CD4-positive, alpha-beta T cell treated with Interleukin-4 for 4 hours (primary cell): ENCODE measurements around the gene BRICD5.

Experiments used
- DNase-seq: peaks from one replicate; pipeline ENCODE4 v3.0.0-alpha.2; 2020

BRICD5 gene

DNA sequence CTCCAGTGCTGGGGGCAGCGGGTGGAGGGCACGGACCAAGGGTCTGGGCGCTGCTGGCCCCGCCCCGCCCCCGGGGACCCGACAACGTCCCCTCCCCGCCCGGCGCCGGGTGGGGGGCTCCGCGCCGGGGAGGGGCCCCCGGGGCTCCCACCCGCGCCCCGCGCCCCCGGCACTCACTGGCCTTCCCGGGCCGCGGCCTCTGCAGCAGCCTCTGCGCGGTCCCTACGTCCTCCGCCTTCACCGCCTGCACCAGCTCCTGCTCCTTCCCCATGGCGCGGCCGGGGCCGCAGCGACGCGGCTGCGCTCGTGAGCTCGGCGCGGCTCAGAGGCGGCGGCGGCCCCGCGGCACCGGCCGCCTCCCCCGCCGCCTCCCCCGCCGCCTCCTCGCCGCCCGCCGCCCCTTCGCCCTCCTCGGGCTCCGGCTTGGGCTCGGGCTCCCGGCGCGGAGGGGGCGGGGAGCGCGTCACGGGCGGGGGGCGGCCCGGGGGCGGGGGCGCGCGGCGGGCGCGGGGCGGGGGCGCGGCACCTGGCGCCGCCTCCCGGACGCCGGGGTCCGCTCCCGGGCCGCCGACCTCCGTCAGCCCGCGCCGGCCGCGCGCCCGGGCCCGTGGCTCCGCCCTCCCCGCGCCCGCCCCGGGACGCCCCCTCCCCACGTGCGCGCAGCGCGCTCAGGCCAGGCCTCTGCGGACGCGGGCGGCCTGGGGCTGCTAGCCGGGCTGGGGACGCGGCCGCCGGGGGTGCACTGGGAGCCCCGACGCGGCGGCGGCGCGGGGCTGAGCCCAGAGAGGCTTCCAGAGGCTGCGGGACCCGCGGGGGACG is 14.3 kb downstream of the BRICD5 start, which contains the start of gene CASKIN1:
TSS of gene CASKIN1 (minus strand) at position 444 of the 819 bp plus-strand sequence. CDS start at position 271, 173 bp downstream.
- DNase-seq, result no peak

DNA sequence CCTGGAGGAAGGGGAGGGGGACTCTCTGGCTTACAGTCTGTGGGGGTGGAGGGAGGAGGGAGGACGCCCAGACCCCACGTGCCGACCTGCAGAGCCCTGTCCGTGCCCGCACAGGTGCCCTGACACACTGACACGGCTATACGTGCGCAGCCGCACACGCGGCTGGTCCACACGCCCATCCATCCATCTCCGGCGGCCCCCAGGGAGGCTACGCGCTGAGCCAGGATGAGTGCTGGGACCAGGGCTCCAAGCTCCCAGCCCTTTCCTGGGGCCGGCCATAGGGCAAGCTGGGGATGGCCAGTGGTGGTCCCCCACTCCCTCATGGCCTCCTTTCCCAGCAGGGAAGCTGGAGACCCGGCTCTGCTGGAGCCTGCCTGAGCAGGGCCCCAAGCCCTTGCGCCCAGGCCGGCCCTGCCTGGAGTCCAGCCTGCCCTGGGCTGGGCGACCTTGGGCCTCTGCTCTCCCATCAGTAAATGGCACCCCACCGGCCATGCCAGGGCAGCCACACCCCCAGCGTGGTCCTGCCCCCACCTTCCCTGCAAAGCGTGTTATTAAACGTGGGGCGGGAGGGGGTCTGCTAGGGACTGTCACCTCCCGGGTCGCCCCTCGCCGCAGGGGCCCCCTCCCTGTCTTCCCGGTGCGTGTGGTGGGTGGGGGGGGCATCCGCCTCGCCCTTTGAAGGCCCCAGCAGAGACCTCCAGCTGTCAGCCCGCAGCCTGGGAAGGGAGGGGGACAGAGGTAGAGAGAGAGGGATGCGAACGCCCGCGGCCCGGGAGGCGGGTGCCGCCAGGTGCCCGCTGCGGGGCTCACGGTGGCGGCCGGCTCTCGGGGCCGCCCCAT is 15.1 kb downstream of the BRICD5 start:
- DNase-seq, result no peak

DNA sequence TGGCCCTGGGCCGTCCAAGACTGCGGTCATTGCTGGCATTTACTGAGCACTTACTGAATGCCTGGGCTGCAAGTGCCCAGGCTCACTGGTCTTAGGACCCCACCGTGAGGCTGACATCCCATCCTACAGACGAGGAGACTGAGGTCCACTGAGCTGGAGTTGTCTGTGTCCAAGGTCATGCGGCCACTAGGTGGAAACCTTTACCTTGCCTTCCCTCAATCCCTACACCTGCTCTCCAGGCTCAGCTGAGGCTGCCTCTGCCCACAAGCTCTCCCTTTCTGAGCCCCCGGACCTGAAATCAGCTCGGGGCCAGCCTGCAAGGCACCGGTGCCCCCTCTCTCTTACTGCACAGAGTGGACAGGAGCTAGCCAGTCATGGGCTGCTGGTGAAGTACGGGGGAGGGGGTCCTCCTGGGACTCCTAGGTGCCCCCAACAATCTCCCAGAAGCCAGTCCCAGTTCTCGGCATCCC is 15.8 kb downstream of the BRICD5 start:
- peak; percentile 47 for DNase-seq

DNA sequence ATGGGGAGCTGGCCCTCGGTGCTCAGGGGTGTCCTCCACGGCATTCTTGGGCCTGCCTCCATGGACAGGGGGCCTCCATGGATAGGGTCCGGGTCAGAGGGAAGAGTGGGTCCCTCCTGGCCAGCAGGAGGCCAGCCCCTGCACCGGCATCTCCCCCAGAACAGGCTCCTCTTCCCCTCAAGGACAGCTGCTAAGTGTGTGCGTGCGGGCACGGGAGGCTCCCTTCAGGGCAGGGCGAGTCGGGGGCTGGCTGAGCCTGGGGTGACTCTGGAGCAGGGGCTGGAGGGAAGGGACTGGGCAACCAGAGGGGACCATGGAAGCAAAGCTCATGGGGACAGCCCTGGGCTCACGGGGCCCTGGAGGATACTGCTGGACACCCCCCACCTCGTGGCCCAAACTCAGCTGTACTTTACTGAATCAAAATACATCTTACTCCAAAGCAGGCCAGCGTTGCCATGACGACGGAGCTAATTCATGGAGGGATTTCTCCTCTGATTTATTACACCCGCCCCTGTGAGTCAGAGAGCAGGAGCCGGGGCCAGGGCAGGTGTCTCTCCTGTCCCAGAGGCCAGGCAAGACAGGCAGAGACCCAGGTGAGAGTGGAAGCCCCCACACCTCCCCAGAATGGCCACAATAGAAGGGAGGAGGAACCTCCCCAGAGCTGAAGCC is 16.4 kb downstream of the BRICD5 start:
- no peak for DNase-seq

DNA sequence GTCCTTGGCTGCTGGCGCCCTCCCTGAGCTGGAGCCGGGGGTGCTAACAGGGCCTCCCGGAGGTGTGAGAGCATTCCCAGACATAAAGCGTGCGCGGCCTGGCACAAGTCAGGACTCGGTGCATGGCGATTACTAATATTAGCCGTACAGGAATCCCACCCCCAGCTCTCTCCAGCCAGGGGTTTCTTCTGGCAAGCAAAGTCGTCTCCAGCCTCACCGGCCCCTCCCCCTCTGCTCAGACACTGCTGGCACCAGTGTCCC is 19.3 kb downstream of the BRICD5 start:
- DNase-seq, result no peak

DNA sequence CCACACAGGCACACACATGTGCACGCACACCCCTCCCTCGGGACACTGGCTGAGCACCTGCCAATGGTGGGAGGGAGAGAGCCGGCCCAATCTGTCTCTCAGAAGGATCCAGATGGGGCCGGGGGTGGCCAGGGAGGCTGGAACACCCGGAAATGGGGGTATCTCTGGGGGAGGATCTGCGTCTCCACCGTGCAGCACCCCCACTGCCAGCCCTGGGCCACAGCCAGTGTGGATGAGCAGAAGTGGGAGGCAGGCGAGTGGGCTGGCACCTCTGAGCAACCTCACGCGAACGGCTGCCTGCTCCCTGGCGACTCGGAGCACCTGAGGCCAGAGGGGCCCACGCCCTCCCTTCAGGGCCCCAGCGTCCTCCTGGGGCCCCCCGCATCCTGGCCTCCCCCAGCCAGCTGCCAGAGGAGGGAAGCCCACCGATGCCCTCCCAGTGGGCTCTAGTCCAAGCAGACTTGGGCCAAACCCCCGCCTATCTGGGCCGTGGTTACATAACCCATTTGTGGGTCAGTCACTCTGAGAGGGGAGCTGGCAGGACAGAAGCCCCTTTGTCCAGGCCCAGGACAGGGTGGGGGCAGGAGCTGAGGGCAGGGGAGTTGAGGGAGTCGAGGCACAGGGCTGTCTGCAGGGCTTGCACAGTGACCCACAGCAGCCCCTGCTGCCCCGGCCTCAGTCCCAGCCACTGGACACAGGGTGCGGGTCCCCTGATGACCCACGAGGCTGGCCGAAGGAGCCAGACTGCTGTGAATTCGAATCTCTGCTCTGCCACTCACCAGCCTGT is 19.8 kb downstream of the BRICD5 start:
- no peak for DNase-seq

DNA sequence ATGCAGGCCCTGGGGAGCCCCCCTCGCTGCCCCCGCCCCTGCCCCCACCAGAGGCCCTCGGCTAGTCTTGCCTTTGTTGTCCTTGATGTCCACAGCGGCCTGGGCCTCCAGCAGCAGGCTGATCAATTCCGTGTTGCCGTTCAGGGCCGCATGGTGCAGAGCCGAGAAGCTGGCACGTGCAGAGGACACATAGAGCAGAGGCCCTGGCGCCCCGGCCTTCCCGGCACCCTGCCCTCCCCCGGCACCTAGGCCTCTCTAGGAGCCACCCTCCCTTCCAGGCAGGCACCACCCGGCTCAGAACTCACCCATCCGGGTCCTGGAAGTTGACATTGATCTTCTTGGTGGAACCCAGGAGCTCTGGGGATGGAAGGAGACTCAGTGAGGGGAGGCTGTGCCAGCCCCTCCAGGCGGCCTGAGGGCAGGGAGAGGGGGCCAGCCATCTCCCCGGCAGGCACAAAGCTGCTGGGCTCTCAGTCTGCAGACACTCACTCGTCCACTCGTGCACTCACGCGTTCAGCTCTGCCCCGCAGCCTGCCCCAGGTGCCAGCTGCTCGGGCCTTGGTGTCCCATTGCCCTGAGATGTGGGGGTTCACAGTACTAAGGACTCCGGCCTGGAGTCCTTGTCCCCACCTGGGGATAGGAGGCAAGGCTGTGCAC is 20.5 kb downstream of the BRICD5 start:
- DNase-seq, result no peak

DNA sequence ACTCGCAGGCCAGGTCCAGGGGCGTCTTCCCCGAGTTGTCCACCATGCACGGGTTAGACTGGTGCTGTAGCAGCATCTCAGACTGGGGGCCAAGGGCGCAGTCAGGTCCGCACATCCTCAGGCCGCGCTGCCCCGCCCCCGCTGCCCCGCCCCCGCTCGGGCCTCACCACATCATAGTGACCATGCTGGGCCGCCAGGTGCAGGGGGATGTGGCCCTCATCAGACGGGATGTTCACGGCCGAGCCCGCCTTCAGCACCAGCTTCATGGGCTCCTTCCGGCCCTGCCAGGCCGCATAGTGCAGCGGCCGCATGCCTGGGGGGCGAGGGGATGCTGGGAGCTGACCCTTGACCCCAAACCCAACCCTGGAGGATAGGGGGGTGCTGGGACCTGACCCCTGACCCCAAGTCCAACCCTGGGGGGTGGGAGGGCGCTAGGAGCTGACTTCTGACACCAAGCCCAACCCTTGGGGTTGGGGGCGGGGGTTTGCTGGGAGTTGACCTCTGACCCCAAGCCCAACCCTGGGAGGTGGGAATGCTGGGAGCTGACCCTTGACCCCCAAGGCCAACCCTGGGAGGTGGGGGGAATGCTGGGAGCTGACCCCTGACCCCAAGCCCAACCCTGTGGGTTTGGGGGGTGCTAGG is 21.3 kb downstream of the BRICD5 start:
- DNase-seq, result no peak

DNA sequence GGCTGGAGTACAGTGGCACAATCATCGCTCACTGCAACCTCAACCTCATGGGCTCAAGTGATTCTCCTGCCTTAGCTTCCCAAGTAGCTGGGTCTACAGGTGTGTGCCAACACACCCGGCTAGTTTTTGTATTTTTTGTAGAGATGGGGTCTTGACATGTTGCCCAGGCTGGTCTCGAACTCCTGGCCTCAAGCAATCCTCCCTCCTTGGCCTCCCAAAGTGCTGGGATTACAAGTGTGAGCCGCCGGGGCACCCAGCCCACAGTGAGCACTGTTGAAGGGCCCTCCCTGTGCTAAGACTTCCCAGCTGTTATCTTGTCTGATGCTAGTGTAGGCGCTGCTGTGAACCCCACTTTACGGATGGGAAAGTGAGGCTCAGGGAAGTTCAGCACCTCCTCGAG is 22.3 kb downstream of the BRICD5 start:
- no peak for DNase-seq

DNA sequence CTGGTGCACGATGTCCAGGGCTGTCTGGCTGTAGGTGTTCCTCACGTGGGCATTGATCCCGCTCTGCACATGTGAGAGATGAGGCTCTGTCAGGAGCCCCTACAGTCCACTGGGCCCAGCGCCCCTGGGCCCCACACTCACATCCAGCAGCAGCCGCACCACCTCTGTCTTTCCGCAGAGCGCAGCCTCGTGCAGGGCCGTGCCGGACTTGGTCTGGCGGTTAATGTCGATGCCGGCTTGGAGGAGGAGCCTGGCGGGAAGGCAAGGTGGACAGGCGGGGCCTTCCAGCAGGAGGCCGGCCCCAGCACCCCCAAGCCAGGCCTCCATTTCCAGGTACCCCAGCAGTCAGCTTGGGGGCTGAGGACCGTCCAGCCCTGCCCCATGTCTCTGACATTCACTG is 23.5 kb downstream of the BRICD5 start:
- DNase-seq, result no peak

DNA sequence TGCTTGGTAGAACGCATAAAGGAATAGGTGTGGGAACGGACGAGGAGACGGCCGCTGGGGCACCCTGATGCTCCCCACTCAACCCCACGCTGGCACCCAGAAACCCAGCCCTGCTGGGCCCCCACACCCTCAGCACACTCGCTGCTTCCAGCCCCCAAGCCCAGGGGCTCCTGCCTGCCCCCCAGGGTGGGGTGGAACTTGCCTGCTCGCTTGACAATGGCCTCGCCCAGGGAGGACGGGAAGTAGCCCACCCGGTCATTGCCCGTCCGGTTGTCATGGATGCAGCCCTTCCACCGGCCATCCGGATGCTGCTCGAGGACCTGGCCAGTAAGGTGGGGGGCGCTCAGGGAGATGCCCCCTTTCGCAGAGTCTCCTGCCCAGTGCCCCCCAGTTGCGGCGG is 24.2 kb downstream of the BRICD5 start:
- no peak for DNase-seq

DNA sequence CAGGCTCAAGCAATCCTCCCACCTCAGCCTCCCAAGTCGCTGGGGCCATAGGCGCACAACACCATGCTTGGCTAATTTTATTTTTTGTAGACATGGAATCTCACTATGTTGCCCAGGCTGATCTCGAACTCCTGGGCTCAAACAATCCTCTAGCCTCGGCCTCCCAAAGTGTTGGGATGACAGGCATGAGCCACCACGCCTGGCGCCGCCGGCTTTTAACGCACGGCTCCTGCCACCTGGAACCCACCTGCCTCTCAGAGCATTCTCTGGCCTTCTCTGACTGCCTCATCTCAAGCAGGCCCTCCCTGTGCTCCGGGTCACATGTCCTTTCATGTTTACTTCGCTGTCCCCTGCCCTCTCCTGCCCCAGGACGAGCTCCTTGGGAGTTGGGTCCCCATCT is 24.6 kb downstream of the BRICD5 start:
- no peak for DNase-seq

DNA sequence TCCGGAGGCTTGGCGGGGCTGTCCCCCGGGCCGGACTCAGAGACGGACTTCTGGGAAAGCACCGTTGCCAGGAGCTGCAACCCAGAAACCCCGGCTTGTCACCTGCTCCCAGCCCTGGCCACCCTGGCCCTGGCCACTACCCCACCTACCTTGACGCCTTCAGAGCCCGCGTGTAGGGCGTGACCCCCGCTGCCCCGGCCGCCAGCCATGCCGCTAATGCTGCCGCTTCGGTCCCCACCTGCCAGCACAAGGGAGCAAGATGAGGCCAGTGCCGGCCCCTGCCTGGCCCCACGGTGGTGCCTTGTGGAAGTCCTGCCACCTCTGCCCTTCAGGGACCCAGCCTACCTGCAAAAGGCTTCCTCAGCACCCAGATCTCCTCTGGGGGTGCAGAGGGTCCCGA is 25.7 kb downstream of the BRICD5 start:
- no peak for DNase-seq

DNA sequence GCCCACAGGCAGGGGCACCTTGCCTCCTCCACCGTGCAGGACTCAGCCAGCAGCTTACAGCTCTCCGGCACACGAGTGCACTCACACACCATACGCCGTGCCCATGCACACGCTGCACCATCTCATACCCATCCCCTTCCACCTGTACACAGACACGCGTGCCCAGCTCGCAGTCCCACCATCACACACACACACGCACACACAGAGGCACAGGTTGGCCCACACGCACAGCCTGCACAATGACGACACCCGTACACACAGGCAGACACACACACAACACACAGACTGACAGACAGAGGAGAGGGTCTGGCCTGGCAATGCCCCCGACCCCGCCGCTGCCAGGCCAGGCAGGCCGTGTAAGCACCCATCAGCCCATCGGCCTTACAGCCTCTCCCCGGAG is 26.3 kb downstream of the BRICD5 start:
- no peak for DNase-seq

DNA sequence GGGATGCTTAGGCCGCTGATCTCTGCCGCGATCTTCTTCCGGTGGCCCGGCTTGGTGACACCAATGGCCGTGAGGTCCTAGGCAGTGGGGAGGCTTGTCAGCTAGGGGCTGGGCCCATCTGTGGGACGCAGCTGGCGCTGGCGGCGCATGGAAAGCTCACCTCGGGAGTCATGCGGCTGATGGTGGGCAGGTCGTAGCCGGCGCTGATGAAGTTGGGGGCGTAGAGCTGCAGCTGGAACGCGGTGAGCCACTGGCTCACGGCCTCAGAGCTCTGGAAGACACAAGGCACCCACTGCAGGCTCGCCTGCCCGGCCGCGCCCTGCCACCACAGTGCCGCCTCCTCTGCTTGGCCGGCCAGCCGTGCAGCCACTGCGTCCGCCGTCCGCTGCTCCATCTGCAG is 27.0 kb downstream of the BRICD5 start:
- DNase-seq, result no peak

DNA sequence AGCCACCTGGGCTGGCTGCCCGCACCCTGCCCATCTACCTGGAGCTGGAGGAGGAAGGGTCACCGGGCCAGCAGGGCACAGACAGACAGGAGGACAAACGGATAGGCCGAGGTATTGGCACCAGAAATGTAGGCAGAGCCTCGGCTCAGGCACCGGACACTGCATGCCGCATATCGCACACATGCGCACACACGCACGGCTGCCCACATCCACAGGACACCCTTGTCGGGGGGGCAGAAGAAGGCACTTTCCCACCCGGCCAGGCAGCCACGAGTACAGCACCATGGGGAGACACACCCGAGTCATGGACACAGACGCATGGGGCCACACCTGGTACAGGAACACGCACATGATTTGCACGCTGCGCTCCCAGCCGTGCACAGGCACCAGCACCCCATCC is 28.7 kb downstream of the BRICD5 start:
- no peak for DNase-seq

DNA sequence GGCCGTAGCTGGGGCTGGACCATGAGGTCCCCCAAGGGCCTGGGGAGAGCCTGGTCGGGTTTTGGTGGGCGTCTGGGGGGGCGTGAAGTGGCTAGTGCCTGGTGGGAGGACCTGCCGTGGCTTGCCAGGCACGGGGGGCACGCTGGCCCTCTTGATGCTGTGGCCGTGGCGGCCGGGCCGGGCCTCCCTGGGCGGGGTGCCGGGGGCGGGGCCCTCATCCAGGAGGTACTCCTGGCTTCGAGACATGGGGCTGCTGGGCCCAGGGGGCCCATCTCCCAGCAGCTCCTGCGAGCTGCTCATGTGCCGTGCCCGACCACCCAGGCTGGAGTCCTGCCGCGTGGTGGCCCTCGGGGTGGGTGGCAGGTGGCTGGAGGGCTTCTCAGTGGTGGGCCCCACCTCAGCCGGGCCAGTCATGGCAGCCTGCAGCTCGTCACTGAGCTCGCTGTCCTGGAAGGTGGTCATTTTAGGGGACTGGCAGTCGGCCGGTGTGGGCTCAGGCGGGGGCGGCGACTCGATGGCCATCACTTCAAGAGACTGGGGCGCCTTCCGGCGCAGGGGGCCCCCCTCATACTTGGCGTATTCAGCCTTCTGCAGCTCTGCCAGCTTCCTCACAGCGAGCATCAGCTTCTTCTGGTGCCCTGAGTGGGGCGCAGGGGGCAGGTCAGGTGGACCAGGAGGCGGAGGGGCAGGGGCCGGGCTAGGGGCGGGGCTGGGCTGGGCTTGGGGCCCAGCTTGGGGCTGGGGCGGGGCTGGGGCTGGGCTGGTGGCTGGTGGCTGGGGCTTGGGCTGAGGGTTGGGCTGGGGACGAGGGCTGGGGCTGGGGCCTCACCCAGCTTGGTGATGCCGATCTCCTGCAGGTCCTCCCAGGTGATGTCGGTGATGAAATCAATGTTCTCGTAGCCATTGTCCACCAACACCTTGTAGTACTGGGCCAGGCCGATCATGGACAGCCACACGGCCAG is 29.4 kb downstream of the BRICD5 start:
- DNase-seq, result no peak

DNA sequence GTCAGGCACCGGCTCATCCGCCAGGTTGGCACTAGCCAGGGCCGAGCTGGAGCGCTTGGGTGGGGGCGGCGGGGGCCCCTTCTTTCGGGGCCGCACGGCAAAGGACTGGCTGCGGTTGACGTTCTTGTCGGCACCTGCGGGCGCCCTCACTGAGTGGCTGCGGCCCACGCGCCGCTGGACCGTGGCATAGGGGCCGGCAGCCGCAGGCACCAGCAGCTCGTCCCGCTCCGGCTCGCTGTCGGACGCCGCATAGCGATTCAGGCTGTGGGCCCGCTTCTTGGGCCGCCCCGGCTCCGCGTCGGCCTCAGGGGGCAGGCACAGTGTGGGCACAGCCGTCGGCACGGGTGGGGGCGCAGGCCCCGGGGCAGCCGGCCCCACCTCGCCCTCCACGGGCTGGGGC is 30.2 kb downstream of the BRICD5 start:
- DNase-seq, result no peak

DNA sequence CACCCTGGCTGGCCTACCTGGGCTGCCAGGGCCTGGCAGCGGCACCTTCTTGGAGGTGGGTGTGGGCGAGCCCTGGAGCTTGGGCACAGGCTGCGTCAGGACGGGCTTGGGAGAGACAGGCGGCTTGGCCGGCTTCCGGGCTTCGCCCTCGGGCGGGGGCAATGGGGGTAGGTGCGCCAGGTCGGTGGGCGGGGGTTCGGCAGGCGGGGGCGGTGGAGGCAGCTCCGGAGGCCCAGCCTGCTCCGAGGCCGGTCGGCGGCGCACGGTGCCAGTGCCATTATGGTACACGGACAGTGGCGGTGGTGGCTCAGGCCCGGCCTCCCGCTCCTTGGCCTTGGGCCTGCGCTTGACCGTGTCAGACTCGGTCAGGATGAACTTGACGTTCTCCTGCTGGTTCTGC is 31.1 kb downstream of the BRICD5 start:
- no peak for DNase-seq

DNA sequence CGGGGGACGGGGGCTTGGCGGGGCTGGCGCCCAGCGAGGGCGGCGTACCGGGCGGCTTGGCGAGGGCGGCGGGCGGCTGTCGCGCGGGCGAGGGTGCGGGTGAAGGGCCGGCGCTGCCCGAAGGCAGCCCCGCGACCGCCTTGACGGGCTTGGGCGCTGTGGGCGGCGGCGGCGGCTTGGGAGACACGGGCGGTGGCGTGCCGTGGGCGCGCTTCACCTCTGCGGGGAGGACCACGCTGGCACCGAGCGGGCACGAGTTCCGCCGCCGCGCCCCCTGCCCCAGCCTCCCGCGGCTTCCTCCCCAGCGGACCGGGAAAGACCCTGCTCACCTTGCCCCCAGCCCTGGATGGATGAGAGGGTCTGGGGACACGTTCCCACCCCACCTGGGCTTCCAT is 31.6 kb downstream of the BRICD5 start:
- DNase-seq, result no peak
